GM12865 (cell line): ENCODE measurements around the gene TAS2R40.
A peak's percentile ranks its signal among the peaks of the same experiment; 100 is the strongest.

Experiments used
- DNase-seq: peaks from one replicate; pipeline ENCODE4 v3.0.0; 2010; ENCODE audit warnings: low read depth
- H3K4me3 ChIP-seq: 2 replicates; pipeline ENCODE4 v1.5.1; 2011; ENCODE audit warnings: mild to moderate bottlenecking, low read depth, low read length, control low read depth
- TF ChIP-seq, protein P1 (sequence below): IDR thresholded peaks from 2 replicates; pipeline ENCODE4 v1.5.1; 2011; ENCODE audit warnings: low read length, control low read depth, low read depth, inconsistent platforms; ENCODE audit not compliant: insufficient read depth; ENCODE audit errors: missing control alignments

Gene TAS2R40

DNA sequence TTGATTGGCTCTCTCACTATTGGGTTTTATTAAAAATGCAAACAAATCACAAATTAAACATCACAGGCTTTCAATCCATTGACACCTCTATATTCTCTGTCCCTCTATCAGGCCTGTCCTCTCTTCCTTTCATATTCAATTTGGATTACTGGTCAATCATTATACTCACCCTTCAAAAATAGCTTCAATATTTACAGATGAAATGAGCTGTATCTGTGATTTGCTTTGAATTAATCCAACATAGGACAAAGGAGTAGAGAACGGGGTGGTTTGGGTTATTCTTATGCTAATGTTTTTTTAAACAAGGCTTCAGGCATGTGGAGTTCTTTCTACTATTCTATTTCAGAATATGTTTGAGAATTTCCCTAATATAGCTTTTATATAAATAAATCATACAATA, 36.3 kb upstream of the TAS2R40 start:
- H3K4me3 ChIP-seq, result no peak overlapping the region
- TF ChIP-seq, protein P1, sequence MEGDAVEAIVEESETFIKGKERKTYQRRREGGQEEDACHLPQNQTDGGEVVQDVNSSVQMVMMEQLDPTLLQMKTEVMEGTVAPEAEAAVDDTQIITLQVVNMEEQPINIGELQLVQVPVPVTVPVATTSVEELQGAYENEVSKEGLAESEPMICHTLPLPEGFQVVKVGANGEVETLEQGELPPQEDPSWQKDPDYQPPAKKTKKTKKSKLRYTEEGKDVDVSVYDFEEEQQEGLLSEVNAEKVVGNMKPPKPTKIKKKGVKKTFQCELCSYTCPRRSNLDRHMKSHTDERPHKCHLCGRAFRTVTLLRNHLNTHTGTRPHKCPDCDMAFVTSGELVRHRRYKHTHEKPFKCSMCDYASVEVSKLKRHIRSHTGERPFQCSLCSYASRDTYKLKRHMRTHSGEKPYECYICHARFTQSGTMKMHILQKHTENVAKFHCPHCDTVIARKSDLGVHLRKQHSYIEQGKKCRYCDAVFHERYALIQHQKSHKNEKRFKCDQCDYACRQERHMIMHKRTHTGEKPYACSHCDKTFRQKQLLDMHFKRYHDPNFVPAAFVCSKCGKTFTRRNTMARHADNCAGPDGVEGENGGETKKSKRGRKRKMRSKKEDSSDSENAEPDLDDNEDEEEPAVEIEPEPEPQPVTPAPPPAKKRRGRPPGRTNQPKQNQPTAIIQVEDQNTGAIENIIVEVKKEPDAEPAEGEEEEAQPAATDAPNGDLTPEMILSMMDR, result no peak
- no peak for DNase-seq

DNA sequence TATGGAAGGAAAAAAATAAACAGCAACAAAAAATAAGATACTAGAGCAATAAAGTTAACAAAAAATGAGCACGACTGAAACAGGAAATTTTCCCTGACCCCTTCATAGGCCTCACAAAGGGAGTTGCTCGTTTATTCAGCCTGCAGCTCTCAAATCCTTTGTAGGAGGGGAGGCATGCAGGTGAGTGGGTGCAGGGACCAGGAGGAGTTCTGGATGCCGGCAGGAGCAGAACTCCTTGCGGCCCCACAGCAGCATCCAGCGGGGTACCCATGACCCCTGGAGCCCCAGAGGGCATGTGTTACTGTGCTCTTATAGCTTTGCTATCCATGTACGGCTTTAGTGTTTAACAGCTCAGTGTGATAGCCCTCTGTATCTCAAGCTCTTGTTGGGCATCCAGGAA, 32.8 kb upstream of the TAS2R40 start:
- H3K4me3 ChIP-seq, result no peak overlapping the region
- no peak for DNase-seq
- TF ChIP-seq, protein P1, result no peak

DNA sequence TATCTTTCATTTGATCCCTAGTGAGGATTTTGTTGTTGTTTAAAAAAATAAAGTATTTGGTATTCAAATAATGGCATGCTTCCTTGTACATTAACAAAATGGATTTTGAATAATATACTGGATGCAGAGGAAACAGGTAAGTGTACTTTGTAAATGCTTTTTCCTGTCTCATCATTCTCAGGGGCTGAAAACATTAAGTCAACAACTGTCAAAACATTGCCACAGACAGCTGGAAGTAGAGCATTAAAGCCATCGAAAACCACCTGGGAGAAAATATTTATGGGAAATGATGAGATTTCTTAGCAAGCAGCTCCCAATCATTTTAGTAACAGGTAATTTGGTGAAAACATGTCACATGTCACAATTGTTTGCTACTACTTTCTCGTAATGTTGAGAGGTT, 28.0 kb upstream of the TAS2R40 start:
- no peak overlapping the region for H3K4me3 ChIP-seq
- TF ChIP-seq, protein P1, result no peak
- DNase-seq, result no peak

DNA sequence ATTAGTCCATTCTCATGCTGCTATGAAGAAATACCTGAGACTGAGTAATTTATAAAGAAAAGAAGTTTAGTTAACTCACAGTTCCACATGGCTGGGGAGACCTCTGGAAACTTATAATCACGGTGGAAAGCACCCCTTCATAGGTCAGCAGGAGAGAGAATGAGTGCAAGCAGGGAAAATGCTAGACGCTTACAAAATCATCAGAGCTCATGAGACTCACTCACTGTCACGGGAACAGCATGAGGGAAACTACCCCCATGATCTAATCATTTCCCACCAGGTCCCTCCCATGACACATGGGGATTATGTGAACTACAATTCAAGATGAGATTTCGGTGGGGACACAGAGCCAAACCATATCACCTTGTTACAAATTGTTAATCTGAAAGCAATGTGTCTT, 22.8 kb upstream of the TAS2R40 start:
- no peak overlapping the region for H3K4me3 ChIP-seq
- peak; percentile 40 for DNase-seq
- TF ChIP-seq, protein P1, result no peak

DNA sequence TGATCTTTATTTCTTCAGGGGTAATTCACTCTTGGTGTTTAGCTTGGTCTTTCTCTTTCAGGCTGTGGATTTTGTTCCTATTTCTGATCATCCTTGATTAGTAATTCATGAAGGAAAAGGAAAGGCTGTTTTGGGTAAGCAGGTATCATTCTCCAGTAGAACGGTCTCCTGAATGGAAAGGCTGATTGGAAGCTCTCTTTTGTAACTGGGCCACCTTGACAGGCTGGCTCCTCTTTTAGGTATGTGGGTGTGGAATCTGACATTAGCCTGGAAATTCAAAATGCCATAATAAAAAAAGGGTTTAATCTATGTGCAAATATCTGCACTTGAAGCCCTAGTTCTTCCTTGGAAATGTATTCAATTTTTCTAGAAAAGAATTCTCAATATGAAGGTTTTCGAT, 19.7 kb upstream of the TAS2R40 start:
- TF ChIP-seq, protein P1, result no peak
- no peak for DNase-seq
- H3K4me3 ChIP-seq, result no peak overlapping the region

DNA sequence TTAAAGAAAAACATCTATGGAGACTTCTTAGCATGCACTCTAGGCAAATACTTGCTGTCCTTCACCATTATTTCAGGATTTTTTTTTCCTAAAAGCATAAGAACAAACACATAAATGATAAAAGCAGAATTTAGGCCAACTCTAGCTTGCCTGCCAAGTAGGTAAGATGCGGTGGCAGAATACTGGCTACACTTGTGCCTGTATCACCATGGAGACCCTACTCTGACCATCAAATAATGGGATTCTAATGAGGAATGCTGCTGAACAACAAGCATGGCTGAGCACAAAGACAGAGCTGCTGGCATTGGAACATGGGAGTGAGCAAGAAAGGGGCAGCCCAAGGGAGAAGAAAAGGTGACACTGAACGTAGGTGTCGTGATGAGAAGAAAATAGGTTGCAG, 18.5 kb upstream of the TAS2R40 start:
- TF ChIP-seq, protein P1, result no peak
- H3K4me3 ChIP-seq, result no peak overlapping the region
- no peak for DNase-seq

DNA sequence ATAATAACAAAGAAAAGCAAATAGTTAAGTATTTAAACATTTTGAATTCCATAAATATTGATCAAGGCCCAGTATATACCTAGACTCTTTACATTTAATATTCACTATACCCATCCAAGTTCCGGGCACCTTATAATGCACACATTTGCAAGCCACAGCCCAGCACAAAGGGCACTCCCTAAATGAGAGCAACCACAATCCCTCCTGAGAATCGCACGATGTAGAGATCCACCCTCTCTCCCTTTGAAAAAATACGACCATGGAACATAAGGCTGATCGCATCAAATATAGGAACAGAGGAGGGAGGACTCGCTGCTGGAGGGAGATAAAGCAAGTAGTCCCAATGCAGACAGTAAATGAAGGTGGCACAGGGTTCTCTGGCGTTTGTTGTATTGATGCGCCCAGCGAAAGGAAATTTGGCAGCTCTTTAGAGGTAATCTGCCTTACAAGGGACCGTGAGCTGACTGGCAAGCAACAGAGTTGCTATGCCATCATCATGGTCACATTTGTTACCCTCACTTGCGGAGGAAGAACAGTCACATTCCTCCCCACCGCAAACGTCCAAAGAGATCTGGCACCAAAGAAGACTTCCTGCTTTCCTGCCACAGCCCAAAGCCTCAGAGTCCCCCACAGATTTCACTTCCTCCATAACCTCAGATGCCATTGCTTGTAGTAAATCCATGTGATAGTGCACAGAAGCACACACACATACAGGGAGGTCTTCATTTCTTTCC, 16.1 kb upstream of the TAS2R40 start:
- TF ChIP-seq, protein P1, result no peak
- peak; percentile 61 for DNase-seq
- no peak overlapping the region for H3K4me3 ChIP-seq
